Effector memory CD4-positive, alpha-beta T cell (primary cell): Measurements from ENCODE around the gene SELPLG.

Source experiments
- DNase-seq, 3 donors: peaks; one replicate each; pipeline ENCODE4 v3.0.0-alpha.2; 2020
- H3K27ac ChIP-seq: 2 replicates; pipeline ENCODE4 v1.7.0; 2013; ENCODE audit warnings: mild to moderate bottlenecking, low read length, moderate library complexity; ENCODE audit not compliant: insufficient read depth, poor library complexity, severe bottlenecking
- H3K27me3 ChIP-seq: replicated peaks from 2 replicates; pipeline ENCODE4 v1.7.0; 2013; ENCODE audit warnings: mild to moderate bottlenecking, low read length; ENCODE audit not compliant: insufficient read depth, control insufficient read depth, poor library complexity, severe bottlenecking
- H3K36me3 ChIP-seq: 2 replicates; pipeline ENCODE4 v1.7.0; 2013; ENCODE audit warnings: mild to moderate bottlenecking, low read length, moderate library complexity; ENCODE audit not compliant: control insufficient read depth, insufficient read depth
- H3K4me1 ChIP-seq: 2 replicates; pipeline ENCODE4 v1.7.0; 2013; ENCODE audit warnings: low read length, mild to moderate bottlenecking; ENCODE audit not compliant: control insufficient read depth, insufficient read depth, poor library complexity, severe bottlenecking
- H3K4me3 ChIP-seq: 2 replicates; pipeline ENCODE4 v1.7.0; 2013; ENCODE audit warnings: low read length, low read depth, mild to moderate bottlenecking; ENCODE audit not compliant: insufficient read depth, poor library complexity, severe bottlenecking
- H3K9me3 ChIP-seq: 2 replicates; pipeline ENCODE4 v1.7.0; 2013; ENCODE audit warnings: mild to moderate bottlenecking, low read length, moderate library complexity; ENCODE audit not compliant: control insufficient read depth

The SELPLG gene

GRCh38 chr12:108599541-108599940 is 34.2 kb downstream of the SELPLG start:
- no peak for DNase-seq
- H3K27me3 ChIP-seq = no peaks in the 10 kb centered on the region
- no peaks in the 10 kb centered on the region for H3K4me1 ChIP-seq
- H3K4me3 ChIP-seq = no peak overlapping the region
- H3K27ac ChIP-seq = no peak overlapping the region
- H3K9me3 ChIP-seq = no peaks in the 10 kb centered on the region
- no peaks in the 10 kb centered on the region for H3K36me3 ChIP-seq

DNA sequence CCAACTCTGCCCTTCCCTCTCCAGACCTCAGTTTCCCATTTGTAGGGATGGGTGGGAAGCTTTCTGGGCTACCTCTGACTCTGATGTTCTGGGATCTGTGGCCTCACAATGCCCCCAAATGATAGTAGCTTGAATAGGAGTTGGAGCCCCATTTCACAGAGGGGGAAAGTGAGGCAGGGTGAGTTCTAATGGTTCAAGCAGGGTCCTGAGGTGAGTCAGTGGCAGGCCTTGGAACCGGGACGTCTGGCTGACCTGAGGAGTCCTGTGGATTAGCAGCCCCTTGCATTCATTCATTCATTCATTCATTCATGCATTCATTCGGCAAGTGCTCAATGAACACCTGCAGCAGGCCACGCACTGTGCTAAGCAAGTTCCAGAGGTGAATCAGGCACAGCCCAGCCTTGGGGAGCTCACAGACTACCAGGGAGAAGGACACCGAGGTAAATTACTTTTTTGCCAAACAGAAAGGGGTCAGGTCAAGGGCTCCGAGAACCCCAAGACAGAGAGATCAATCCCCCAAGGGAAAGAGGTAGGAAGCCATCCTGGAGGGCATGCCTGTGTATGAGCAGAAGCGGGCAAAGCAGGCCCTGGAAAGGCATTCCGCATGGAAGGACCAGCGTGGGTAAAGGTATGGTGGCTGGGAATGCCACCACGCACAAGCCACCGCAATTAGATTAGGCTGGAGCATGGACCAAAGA is 35.0 kb downstream of the SELPLG start:
- H3K4me1 ChIP-seq = no peaks in the 10 kb centered on the region
- no peak overlapping the region for H3K4me3 ChIP-seq
- no peaks in the 10 kb centered on the region for H3K36me3 ChIP-seq
- H3K27me3 ChIP-seq = no peaks in the 10 kb centered on the region
- H3K9me3 ChIP-seq = no peaks in the 10 kb centered on the region
- H3K27ac ChIP-seq = no peak overlapping the region
- DNase-seq = no peak

- H3K4me1 ChIP-seq = no peaks in the 10 kb centered on the region
- H3K27ac ChIP-seq = no peak within 1 kb of the TSS
- no peaks in the 10 kb centered on the region for H3K36me3 ChIP-seq
- H3K27me3 ChIP-seq = no peaks in the 10 kb centered on the region
- no peaks in the 10 kb centered on the region for H3K9me3 ChIP-seq
- no peak within 1 kb of the TSS for H3K4me3 ChIP-seq
- no peak for DNase-seq
These were observed 35.9 kb downstream of the SELPLG start, which contains the start of gene TMEM119 for GRCh38 chr12:108597559-108598471. TMEM119 (minus strand) TSS chr12:108598084; CDS start chr12:108592383, 5,701 bp downstream.

- Histone ChIP-seq H3K4me1 (no peaks in the 10 kb centered on the region), H3K9me3 (no peaks in the 10 kb centered on the region), H3K27me3 (no peaks in the 10 kb centered on the region), H3K27ac (no peak overlapping the region), H3K4me3 (no peak overlapping the region), H3K36me3 (no peaks in the 10 kb centered on the region)
- DNase-seq = no peak
These were observed 36.7 kb downstream of the SELPLG start for GRCh38 chr12:108596854-108597558.

- Histone ChIP-seq H3K36me3 (no peaks in the 10 kb centered on the region), H3K4me1 (no peaks in the 10 kb centered on the region), H3K27ac (no peak overlapping the region), H3K9me3 (no peaks in the 10 kb centered on the region), H3K4me3 (no peak overlapping the region), H3K27me3 (no peaks in the 10 kb centered on the region)
- DNase-seq = no peak
These were observed 37.7 kb downstream of the SELPLG start for GRCh38 chr12:108595711-108596647.

GRCh38 chr12:108594960-108595710 is 38.6 kb downstream of the SELPLG start:
- Histone ChIP-seq H3K4me3 (no peak overlapping the region), H3K36me3 (no peaks in the 10 kb centered on the region), H3K4me1 (no peaks in the 10 kb centered on the region), H3K27ac (no peak overlapping the region), H3K9me3 (no peaks in the 10 kb centered on the region), H3K27me3 (no peaks in the 10 kb centered on the region)
- no peak for DNase-seq

- Histone ChIP-seq H3K9me3 (no peaks in the 10 kb centered on the region), H3K27ac (no peak overlapping the region), H3K4me3 (no peak overlapping the region), H3K27me3 (no peaks in the 10 kb centered on the region), H3K4me1 (no peaks in the 10 kb centered on the region), H3K36me3 (no peaks in the 10 kb centered on the region)
- no peak for DNase-seq
These were observed 39.3 kb downstream of the SELPLG start for GRCh38 chr12:108594323-108594903.

GRCh38 chr12:108592033-108592909 is 41.4 kb downstream of the SELPLG start:
- no peak for DNase-seq
- H3K36me3 ChIP-seq = no peaks in the 10 kb centered on the region
- H3K27me3 ChIP-seq = no peaks in the 10 kb centered on the region
- no peak overlapping the region for H3K4me3 ChIP-seq
- no peaks in the 10 kb centered on the region for H3K9me3 ChIP-seq
- no peaks in the 10 kb centered on the region for H3K4me1 ChIP-seq
- no peak overlapping the region for H3K27ac ChIP-seq
